ENCODE data around the gene KRT222. TPM values are rescaled to one million over a fixed set of nuclear protein-coding genes. Genes with fewer than 3 reads are reported as not detected.
A peak's percentile ranks its signal among the peaks of the same experiment; 100 is the strongest.

The KRT222 gene
- total RNA-seq, 1 donor from 2014 or later, result not detected

DNA sequence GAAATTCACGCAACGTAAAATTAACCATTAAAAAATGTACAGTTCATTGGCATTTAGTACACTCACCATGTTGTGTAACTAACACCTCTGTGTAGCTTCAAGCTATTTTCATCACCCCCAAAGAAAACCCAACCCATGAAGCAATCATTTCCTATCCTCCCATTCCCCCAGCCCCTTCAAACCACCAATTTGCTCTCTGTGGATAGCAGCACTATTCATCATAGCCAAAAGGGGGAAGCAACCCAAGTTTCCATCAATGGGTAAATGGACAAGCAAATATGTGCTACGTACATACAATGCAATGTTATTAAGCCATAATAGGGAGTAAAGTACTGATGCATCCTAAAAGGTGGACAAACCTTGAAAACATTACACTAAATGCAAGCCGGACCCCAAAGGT lies 10.9 kb upstream of the KRT222 start:
- FAIRE-seq (no peak), DNase-seq (ENCODE audit: low read depth) (no peak)
- Histone ChIP-seq H3K27me3 (ENCODE audit: control insufficient read depth, insufficient read depth, low read length) (peaks cover 7% of the 10 kb centered on the region), H3K36me3 (ENCODE audit: control insufficient read depth, insufficient read depth, low read length) (no peaks in the 10 kb centered on the region), H3K4me3 (ENCODE audit: low read depth, low read length) (no peak overlapping the region)
- TF ChIP-seq, protein P1, sequence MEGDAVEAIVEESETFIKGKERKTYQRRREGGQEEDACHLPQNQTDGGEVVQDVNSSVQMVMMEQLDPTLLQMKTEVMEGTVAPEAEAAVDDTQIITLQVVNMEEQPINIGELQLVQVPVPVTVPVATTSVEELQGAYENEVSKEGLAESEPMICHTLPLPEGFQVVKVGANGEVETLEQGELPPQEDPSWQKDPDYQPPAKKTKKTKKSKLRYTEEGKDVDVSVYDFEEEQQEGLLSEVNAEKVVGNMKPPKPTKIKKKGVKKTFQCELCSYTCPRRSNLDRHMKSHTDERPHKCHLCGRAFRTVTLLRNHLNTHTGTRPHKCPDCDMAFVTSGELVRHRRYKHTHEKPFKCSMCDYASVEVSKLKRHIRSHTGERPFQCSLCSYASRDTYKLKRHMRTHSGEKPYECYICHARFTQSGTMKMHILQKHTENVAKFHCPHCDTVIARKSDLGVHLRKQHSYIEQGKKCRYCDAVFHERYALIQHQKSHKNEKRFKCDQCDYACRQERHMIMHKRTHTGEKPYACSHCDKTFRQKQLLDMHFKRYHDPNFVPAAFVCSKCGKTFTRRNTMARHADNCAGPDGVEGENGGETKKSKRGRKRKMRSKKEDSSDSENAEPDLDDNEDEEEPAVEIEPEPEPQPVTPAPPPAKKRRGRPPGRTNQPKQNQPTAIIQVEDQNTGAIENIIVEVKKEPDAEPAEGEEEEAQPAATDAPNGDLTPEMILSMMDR (IDR thresholded peaks at IDR 0.05; ENCODE audit: insufficient read depth, low read length, severe bottlenecking), result no peak

DNA sequence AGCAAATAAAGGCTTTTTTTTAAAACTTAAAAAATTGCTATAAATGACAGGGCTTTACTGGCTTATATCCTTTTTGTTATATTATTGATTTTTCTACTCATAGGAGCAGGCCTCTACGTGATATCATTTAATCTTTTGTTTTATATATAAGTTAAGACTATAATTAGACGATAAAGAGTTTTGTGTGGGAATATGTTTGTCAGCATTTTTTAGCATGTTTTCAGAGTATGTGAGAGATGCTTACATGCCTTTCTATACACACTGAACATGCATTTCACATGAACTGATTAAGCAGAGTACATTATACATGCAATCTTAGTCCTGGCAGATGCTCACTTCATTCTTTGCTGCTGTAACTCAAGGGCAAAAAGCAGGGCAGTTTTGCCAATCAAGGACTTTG lies 7.7 kb upstream of the KRT222 start:
- H3K36me3 ChIP-seq (ENCODE audit: control insufficient read depth, insufficient read depth, low read length), result no peaks in the 10 kb centered on the region
- no peak overlapping the region for H3K4me3 ChIP-seq (ENCODE audit: low read depth, low read length)
- TF ChIP-seq, protein P1 (IDR thresholded peaks at IDR 0.05; ENCODE audit: insufficient read depth, low read length, severe bottlenecking), result no peak
- peaks cover 7% of the 10 kb centered on the region for H3K27me3 ChIP-seq (ENCODE audit: control insufficient read depth, insufficient read depth, low read length)
- FAIRE-seq, result no peak
- no peak for DNase-seq (ENCODE audit: low read depth)

DNA sequence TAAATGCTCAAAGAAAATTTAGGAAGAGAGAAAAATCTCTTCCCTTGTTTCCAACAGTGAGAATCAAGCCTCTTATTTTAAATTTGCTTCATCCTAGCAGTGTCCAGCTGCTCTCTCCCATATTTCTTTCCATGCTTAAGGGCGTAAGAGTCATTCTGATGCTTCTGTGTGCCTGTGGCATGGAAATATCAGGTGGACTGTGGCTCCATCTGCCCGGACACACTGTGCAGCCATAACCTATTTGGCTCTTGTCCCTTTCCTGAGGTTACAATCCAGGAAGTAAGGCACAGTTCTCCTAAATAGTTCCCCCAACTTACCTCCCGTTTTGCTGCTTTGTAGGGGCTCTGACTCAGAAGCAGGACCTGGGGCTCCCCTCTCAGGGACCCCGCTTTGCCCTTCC lies 6.3 kb upstream of the KRT222 start:
- Histone ChIP-seq H3K36me3 (ENCODE audit: control insufficient read depth, insufficient read depth, low read length) (no peaks in the 10 kb centered on the region), H3K27me3 (ENCODE audit: control insufficient read depth, insufficient read depth, low read length) (peaks cover 8% of the 10 kb centered on the region), H3K4me3 (ENCODE audit: low read depth, low read length) (no peak overlapping the region)
- TF ChIP-seq, protein P1 (IDR thresholded peaks at IDR 0.05; ENCODE audit: insufficient read depth, low read length, severe bottlenecking), result no peak
- FAIRE-seq, result peak; percentile 90
- DNase-seq (ENCODE audit: low read depth), result no peak

DNA sequence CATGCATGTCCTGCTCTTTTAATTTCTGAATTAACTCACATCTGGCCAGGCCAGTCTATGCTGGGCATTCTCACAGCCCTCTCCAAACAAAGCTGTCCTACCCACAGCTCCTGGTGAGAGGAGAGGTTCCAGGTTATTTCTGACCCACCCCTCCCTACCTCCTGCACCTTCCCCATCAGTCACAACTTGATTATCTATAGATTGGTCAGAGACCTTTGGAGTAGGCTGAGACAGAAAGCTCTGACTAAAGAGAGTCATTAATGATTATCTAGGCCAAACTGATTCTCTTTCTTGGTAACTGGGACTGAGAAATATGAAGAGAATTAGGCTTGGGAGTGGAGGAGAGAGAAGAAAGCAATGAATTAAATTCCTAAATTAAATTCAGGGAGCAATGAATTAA lies 1.4 kb upstream of the KRT222 start:
- peaks cover 10% of the 10 kb centered on the region for H3K27me3 ChIP-seq (ENCODE audit: control insufficient read depth, insufficient read depth, low read length)
- DNase-seq (ENCODE audit: low read depth), result no peak
- H3K36me3 ChIP-seq (ENCODE audit: control insufficient read depth, insufficient read depth, low read length), result no peaks in the 10 kb centered on the region
- no peak for FAIRE-seq
- TF ChIP-seq, protein P1 (IDR thresholded peaks at IDR 0.05; ENCODE audit: insufficient read depth, low read length, severe bottlenecking), result no peak
- H3K4me3 ChIP-seq (ENCODE audit: low read depth, low read length), result no peak overlapping the region

DNA sequence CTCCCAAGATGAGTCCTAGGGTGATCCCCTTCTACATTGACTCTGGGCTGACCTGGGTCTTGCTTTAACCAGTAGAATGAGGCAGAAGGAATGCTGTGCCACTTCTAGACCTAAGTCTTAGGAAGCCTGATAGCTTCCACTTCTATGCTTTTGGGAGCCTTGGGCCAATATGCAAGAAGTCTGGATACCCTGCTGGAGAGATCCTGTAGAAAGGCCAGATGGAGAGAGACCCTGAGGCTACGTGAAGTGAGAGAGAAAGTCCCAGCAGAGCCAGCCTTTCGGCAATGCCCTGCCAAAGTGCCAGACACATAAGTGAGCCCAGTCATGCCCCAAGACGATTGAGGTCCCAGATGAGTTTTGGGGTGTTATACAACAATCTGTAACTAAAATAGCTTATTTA lies 1.7 kb downstream of the KRT222 start:
- Histone ChIP-seq H3K36me3 (ENCODE audit: control insufficient read depth, insufficient read depth, low read length) (no peaks in the 10 kb centered on the region), H3K27me3 (ENCODE audit: control insufficient read depth, insufficient read depth, low read length) (peaks cover 10% of the 10 kb centered on the region), H3K4me3 (ENCODE audit: low read depth, low read length) (no peak overlapping the region)
- FAIRE-seq, result no peak
- DNase-seq (ENCODE audit: low read depth), result no peak
- TF ChIP-seq, protein P1 (IDR thresholded peaks at IDR 0.05; ENCODE audit: insufficient read depth, low read length, severe bottlenecking), result no peak

DNA sequence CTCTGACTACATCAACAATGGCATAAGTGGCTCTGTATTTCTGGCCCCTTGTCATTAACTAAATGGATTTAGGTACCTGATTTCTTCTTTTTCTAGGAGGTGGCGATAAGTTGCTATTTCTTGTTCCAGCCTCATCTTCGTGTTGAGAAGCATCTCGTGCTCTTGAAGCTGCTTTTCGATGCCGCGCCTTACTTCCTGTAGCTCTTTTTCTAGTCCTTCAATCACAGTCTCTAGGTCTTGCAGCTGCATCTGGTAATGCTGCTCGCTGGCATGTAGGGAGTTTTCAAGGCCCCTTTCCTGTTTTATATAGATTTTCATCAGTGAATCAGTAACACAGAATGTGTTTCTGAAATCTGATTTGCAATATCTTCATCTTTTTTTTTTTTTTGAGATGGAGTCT lies 5.1 kb downstream of the KRT222 start:
- no peaks in the 10 kb centered on the region for H3K36me3 ChIP-seq (ENCODE audit: control insufficient read depth, insufficient read depth, low read length)
- no peak for DNase-seq (ENCODE audit: low read depth)
- H3K4me3 ChIP-seq (ENCODE audit: low read depth, low read length), result no peak overlapping the region
- TF ChIP-seq, protein P1 (IDR thresholded peaks at IDR 0.05; ENCODE audit: insufficient read depth, low read length, severe bottlenecking), result no peak
- FAIRE-seq, result no peak
- H3K27me3 ChIP-seq (ENCODE audit: control insufficient read depth, insufficient read depth, low read length), result peaks cover 4% of the 10 kb centered on the region

Data from bronchial epithelial cell (primary cell).